ENCODE data around the gene N4BP3.
"Not testable (repeated sequence)": the region's sequence is repeated elsewhere in the genome, so short reads cannot be mapped to it uniquely, and the experiment has no call there.

Gene N4BP3

GRCh38 chr5:178123094-178123965 lies 10.0 kb downstream of the N4BP3 start:
- no peak for DNase-seq (ENCODE audit: low read depth)
- TF ChIP-seq CTCF (IDR thresholded peaks at IDR 0.05; ENCODE audit: control insufficient read depth, insufficient read depth, low read depth, low read length, missing control alignments) = no peak
- no peak overlapping the region for H3K4me3 ChIP-seq (ENCODE audit: control insufficient read depth, low read depth, low read length)

GRCh38 chr5:178123966-178124925 lies 10.9 kb downstream of the N4BP3 start:
- no peak overlapping the region for H3K4me3 ChIP-seq (ENCODE audit: control insufficient read depth, low read depth, low read length)
- no peak for DNase-seq (ENCODE audit: low read depth)
- TF ChIP-seq CTCF (IDR thresholded peaks at IDR 0.05; ENCODE audit: control insufficient read depth, insufficient read depth, low read depth, low read length, missing control alignments) = no peak

GRCh38 chr5:178125253-178125906 lies 12.0 kb downstream of the N4BP3 start:
- no peak for DNase-seq (ENCODE audit: low read depth)
- TF ChIP-seq CTCF (IDR thresholded peaks at IDR 0.05; ENCODE audit: control insufficient read depth, insufficient read depth, low read depth, low read length, missing control alignments) = no peak

GRCh38 chr5:178126556-178126955 lies 13.2 kb downstream of the N4BP3 start:
- TF ChIP-seq CTCF (IDR thresholded peaks at IDR 0.05; ENCODE audit: control insufficient read depth, insufficient read depth, low read depth, low read length, missing control alignments) = no peak

More at GRCh38 chr5:178125253-178125906, 12.0 kb downstream of the N4BP3 start:
- H3K4me3 ChIP-seq (ENCODE audit: control insufficient read depth, low read depth, low read length) = no peak overlapping the region

GRCh38 chr5:178127300-178128009 lies 14.1 kb downstream of the N4BP3 start:
- H3K4me3 ChIP-seq (ENCODE audit: control insufficient read depth, low read depth, low read length); DNase-seq (ENCODE audit: low read depth): not testable (repeated sequence)

More at GRCh38 chr5:178126556-178126955, 13.2 kb downstream of the N4BP3 start:
- no peak overlapping the region for H3K4me3 ChIP-seq (ENCODE audit: control insufficient read depth, low read depth, low read length)
- DNase-seq (ENCODE audit: low read depth) = no peak

GRCh38 chr5:178129296-178129695 lies 16.0 kb downstream of the N4BP3 start:
- no peak for DNase-seq (ENCODE audit: low read depth)

GRCh38 chr5:178130234-178130575 lies 16.9 kb downstream of the N4BP3 start:
- peak overlapping the region; percentile 97 for H3K4me3 ChIP-seq (ENCODE audit: control insufficient read depth, low read depth, low read length)
- not testable (repeated sequence) for DNase-seq (ENCODE audit: low read depth)

More at GRCh38 chr5:178129296-178129695, 16.0 kb downstream of the N4BP3 start:
- no peak for TF ChIP-seq CTCF (IDR thresholded peaks at IDR 0.05; ENCODE audit: control insufficient read depth, insufficient read depth, low read depth, low read length, missing control alignments)
- no peak overlapping the region for H3K4me3 ChIP-seq (ENCODE audit: control insufficient read depth, low read depth, low read length)
